ENCODE measurements around the gene STAT5A.
"Not testable (repeated sequence)": the region's sequence is repeated elsewhere in the genome, so short reads cannot be mapped to it uniquely, and the experiment has no call there.

DNA sequence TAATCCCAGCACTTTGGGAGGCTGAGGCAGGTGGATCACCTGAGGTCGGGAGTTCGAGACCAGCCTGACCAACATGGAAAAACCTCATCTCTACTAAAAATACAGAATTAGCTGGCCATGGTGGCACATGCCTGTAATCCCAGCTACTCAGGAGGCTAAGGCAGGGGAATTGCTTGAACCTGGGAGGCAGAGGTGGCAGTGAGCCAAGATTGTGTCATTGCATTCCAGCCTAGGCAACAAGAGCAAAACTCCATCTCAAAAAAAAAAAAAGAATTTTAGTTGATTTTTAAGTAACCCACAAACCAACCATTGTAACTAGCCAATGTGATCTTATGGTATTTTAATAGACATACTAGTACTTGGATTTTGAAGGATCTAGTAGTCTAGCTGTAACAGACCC lies 72.1 kb downstream of the STAT5A start:
- TF ChIP-seq POLR2AphosphoS5 (IDR thresholded peaks at IDR 0.05; ENCODE audit: low read depth); EZH2 (IDR thresholded peaks at IDR 0.05; ENCODE audit: low read depth, unreplicated experiment); JUNB (IDR thresholded peaks at IDR 0.05; ENCODE audit: unreplicated experiment); EZH2phosphoT487 (IDR thresholded peaks at IDR 0.05; ENCODE audit: unreplicated experiment); ZNF114 (CRISPR knock-in tag; IDR thresholded peaks at IDR 0.05); STAT1 (IDR thresholded peaks at IDR 0.05; ENCODE audit: unreplicated experiment): not testable (repeated sequence)
- TF ChIP-seq, protein P1, sequence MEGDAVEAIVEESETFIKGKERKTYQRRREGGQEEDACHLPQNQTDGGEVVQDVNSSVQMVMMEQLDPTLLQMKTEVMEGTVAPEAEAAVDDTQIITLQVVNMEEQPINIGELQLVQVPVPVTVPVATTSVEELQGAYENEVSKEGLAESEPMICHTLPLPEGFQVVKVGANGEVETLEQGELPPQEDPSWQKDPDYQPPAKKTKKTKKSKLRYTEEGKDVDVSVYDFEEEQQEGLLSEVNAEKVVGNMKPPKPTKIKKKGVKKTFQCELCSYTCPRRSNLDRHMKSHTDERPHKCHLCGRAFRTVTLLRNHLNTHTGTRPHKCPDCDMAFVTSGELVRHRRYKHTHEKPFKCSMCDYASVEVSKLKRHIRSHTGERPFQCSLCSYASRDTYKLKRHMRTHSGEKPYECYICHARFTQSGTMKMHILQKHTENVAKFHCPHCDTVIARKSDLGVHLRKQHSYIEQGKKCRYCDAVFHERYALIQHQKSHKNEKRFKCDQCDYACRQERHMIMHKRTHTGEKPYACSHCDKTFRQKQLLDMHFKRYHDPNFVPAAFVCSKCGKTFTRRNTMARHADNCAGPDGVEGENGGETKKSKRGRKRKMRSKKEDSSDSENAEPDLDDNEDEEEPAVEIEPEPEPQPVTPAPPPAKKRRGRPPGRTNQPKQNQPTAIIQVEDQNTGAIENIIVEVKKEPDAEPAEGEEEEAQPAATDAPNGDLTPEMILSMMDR (conservative IDR thresholded peaks at IDR 0.05; ENCODE audit: low read depth in 2 of 2) = not testable (repeated sequence)
- TF ChIP-seq, protein P2, sequence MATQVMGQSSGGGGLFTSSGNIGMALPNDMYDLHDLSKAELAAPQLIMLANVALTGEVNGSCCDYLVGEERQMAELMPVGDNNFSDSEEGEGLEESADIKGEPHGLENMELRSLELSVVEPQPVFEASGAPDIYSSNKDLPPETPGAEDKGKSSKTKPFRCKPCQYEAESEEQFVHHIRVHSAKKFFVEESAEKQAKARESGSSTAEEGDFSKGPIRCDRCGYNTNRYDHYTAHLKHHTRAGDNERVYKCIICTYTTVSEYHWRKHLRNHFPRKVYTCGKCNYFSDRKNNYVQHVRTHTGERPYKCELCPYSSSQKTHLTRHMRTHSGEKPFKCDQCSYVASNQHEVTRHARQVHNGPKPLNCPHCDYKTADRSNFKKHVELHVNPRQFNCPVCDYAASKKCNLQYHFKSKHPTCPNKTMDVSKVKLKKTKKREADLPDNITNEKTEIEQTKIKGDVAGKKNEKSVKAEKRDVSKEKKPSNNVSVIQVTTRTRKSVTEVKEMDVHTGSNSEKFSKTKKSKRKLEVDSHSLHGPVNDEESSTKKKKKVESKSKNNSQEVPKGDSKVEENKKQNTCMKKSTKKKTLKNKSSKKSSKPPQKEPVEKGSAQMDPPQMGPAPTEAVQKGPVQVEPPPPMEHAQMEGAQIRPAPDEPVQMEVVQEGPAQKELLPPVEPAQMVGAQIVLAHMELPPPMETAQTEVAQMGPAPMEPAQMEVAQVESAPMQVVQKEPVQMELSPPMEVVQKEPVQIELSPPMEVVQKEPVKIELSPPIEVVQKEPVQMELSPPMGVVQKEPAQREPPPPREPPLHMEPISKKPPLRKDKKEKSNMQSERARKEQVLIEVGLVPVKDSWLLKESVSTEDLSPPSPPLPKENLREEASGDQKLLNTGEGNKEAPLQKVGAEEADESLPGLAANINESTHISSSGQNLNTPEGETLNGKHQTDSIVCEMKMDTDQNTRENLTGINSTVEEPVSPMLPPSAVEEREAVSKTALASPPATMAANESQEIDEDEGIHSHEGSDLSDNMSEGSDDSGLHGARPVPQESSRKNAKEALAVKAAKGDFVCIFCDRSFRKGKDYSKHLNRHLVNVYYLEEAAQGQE (IDR thresholded peaks at IDR 0.05; ENCODE audit: unreplicated experiment) = not testable (repeated sequence)
- TF ChIP-seq, protein P3, sequence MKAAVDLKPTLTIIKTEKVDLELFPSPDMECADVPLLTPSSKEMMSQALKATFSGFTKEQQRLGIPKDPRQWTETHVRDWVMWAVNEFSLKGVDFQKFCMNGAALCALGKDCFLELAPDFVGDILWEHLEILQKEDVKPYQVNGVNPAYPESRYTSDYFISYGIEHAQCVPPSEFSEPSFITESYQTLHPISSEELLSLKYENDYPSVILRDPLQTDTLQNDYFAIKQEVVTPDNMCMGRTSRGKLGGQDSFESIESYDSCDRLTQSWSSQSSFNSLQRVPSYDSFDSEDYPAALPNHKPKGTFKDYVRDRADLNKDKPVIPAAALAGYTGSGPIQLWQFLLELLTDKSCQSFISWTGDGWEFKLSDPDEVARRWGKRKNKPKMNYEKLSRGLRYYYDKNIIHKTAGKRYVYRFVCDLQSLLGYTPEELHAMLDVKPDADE (IDR thresholded peaks at IDR 0.05) = not testable (repeated sequence)

Data from GM23338 (cell line).